SK-N-SH (cell line): ENCODE results near the gene TMCC3. TPM values are rescaled to one million over a fixed set of nuclear protein-coding genes. Genes with fewer than 3 reads are reported as not detected.

Experiments
- CTCF ChIA-PET: fragments of 300-600, 350-600 bp; formaldehyde crosslinking; extraction: SDS; loops from one replicate; lab custom pipeline; 2021; lab: Yijun Ruan, JAX
- POLR2A ChIA-PET: fragments of 350-600 bp; sonication (Branson Sonifier 250); formaldehyde crosslinking; extraction: SDS; loops from one replicate; lab custom pipeline; 2020; ENCODE audit warnings: antibody characterized with exemption, inconsistent platforms; lab: Yijun Ruan, JAX
- DNase-seq: peaks from one replicate; pipeline ENCODE4 v3.0.0; 2012
- H2AFZ ChIP-seq: fragments of 200-600 bp; sonication (generic); 2 replicates; pipeline ENCODE4 v1.8.1; 2016; ENCODE audit warnings: antibody characterized with exemption, mild to moderate bottlenecking, low read depth
- H3F3A ChIP-seq: fragments of 200-600 bp; sonication (generic); replicated peaks from 2 replicates; pipeline ENCODE3; 2016; ENCODE audit warnings: antibody characterized with exemption, mild to moderate bottlenecking; ENCODE audit not compliant: insufficient read depth
- H3K27ac ChIP-seq, 2 experiments: fragments of 200-500 bp in 1 of 2; fragments of 200-600 bp in 1 of 2; sonication (Bioruptor generic) in 1 of 2; sonication (generic), shearing (Covaris generic) in 1 of 2; 2 replicates each; pipeline versions ENCODE4 v1.5.1 to v1.6.1; 2014 to 2016; ENCODE audit warnings: low read depth in 2 of 2, inconsistent platforms in 1 of 2, low read length in 1 of 2, mild to moderate bottlenecking in 1 of 2, mixed read lengths in 1 of 2
- H3K27me3 ChIP-seq: fragments of 200-600 bp; sonication (generic), shearing (Covaris generic); 2 replicates; pipeline ENCODE4 v1.6.1; 2016; ENCODE audit warnings: mixed run types; ENCODE audit not compliant: insufficient read depth
- H3K36me3 ChIP-seq, 2 experiments: fragments of 200-500 bp in 1 of 2; fragments of 200-600 bp in 1 of 2; sonication (Bioruptor generic) in 1 of 2; sonication (generic) in 1 of 2; replicated peaks in 1 of 2; 2 replicates each; pipeline versions ENCODE3 to v1.5.1; 2014 to 2016; ENCODE audit warnings: low read length in 1 of 2, mild to moderate bottlenecking in 1 of 2; ENCODE audit not compliant: insufficient read depth in 2 of 2, control insufficient read depth in 1 of 2
- H3K4me1 ChIP-seq, 2 experiments: fragments of 200-500 bp in 1 of 2; fragments of 200-600 bp in 1 of 2; sonication (Bioruptor generic) in 1 of 2; sonication (generic), shearing (Covaris generic) in 1 of 2; 2 replicates each; pipeline versions ENCODE4 v1.5.1 to v1.6.1; 2014 to 2016; ENCODE audit warnings: low read depth in 1 of 2, low read length in 1 of 2, mixed run types in 1 of 2; ENCODE audit not compliant: insufficient read depth in 2 of 2, control insufficient read depth in 1 of 2
- H3K4me2 ChIP-seq: fragments of 200-600 bp; sonication (generic), shearing (Covaris generic); 2 replicates; pipeline ENCODE4 v1.6.1; 2017; ENCODE audit warnings: mixed run types
- H3K4me3 ChIP-seq, 2 experiments: fragments of 200-500 bp in 1 of 2; fragments of 200-600 bp in 1 of 2; sonication (Bioruptor generic) in 1 of 2; sonication (generic), shearing (Covaris generic) in 1 of 2; 2 replicates each; pipeline versions ENCODE4 v1.5.1 to v1.8.1; 2014 to 2016; ENCODE audit warnings: low read depth in 2 of 2, inconsistent platforms in 1 of 2, low read length in 1 of 2, mild to moderate bottlenecking in 1 of 2, mixed read lengths in 1 of 2, moderate library complexity in 1 of 2
- H3K79me2 ChIP-seq: fragments of 200-600 bp; sonication (generic); 2 replicates; pipeline ENCODE4 v1.8.1; 2017; ENCODE audit warnings: mild to moderate bottlenecking; ENCODE audit not compliant: insufficient read depth
- H3K9ac ChIP-seq: fragments of 200-600 bp; sonication (generic); 2 replicates; pipeline ENCODE4 v1.6.1; 2017; ENCODE audit warnings: mixed run types
- H3K9me2 ChIP-seq: fragments of 200-600 bp; sonication (generic); 2 replicates; pipeline ENCODE4 v1.6.1; 2017; ENCODE audit warnings: mixed run types
- H3K9me3 ChIP-seq: fragments of 200-600 bp; sonication (generic); 2 replicates; pipeline ENCODE4 v1.6.1; 2017; ENCODE audit warnings: mixed run types, mild to moderate bottlenecking, moderate library complexity
- H4K20me1 ChIP-seq: fragments of 200-600 bp; sonication (generic); 2 replicates; pipeline ENCODE4 v1.6.1; 2017; ENCODE audit warnings: mild to moderate bottlenecking, mixed run types; ENCODE audit not compliant: insufficient read depth
- EP300 ChIP-seq, 2 experiments: IDR thresholded peaks; 2 replicates each; pipeline versions ENCODE4 v1.4.0 to v1.6.1; 2012; ENCODE audit warnings: borderline replicate concordance in 1 of 2, low read depth in 1 of 2, low read length in 1 of 2
- GABPA ChIP-seq: IDR thresholded peaks from 2 replicates; pipeline ENCODE4 v1.4.0; 2012; ENCODE audit warnings: low read depth, mild to moderate bottlenecking
- MEF2A ChIP-seq: IDR thresholded peaks from 2 replicates; pipeline ENCODE4 v1.4.0; 2012; ENCODE audit warnings: low read depth, borderline replicate concordance
- PBX3 ChIP-seq: IDR thresholded peaks from 2 replicates; pipeline ENCODE4; 2012
- RAD21 ChIP-seq: IDR thresholded peaks from 2 replicates; pipeline ENCODE4 v1.6.1; 2012; ENCODE audit warnings: mild to moderate bottlenecking, low read length
- SIN3A ChIP-seq: IDR thresholded peaks from 2 replicates; pipeline ENCODE4 v1.6.1; 2012; ENCODE audit warnings: low read depth, mild to moderate bottlenecking, low read length, moderate library complexity, borderline replicate concordance
- TAF1 ChIP-seq: IDR thresholded peaks from 2 replicates; pipeline ENCODE4 v1.6.1; 2012; ENCODE audit warnings: low read depth, mild to moderate bottlenecking, low read length, moderate library complexity, borderline replicate concordance
- TEAD4 ChIP-seq: IDR thresholded peaks from 2 replicates; pipeline ENCODE4 v1.4.0; 2012; ENCODE audit warnings: mild to moderate bottlenecking, borderline replicate concordance; ENCODE audit not compliant: insufficient read depth
- USF2 ChIP-seq: fragments of 150-350 bp; IDR thresholded peaks from 2 replicates; pipeline ENCODE4 v1.6.1; 2017; ENCODE audit warnings: antibody characterized with exemption, low read length, low read depth, borderline replicate concordance
- WGBS: methylation state at CpG from one replicate; pipeline ENCODE4 v1.1.6; 2017; ENCODE audit warnings: low lambda C conversion rate; 5-methylcytosine and 5-hydroxymethylcytosine counted together
- polyA plus RNA-seq, 3 experiments: library from polyadenylated mRNA; depleted of rRNA; stranded (reverse); fragments of >200 nt; gene quantifications; 2 replicates each; pipeline ENCODE4 v1.2.3, GENCODE V29; 2012
- TF ChIP-seq, protein P1 (sequence below): fragments of 200-600 bp; sonication (generic); IDR thresholded peaks from 2 replicates; pipeline ENCODE4 v1.6.1; 2017; ENCODE audit warnings: antibody characterized with exemption, mild to moderate bottlenecking, moderate library complexity
- TF ChIP-seq, protein P2 (sequence below): IDR thresholded peaks from 2 replicates; pipeline ENCODE4 v1.6.1; 2012; ENCODE audit warnings: mild to moderate bottlenecking, low read depth, low read length, moderate library complexity

Gene TMCC3
- polyA plus RNA-seq, 1 of the 3 experiments (the other 2 are of a cell fraction), result 0.53 TPM

DNA sequence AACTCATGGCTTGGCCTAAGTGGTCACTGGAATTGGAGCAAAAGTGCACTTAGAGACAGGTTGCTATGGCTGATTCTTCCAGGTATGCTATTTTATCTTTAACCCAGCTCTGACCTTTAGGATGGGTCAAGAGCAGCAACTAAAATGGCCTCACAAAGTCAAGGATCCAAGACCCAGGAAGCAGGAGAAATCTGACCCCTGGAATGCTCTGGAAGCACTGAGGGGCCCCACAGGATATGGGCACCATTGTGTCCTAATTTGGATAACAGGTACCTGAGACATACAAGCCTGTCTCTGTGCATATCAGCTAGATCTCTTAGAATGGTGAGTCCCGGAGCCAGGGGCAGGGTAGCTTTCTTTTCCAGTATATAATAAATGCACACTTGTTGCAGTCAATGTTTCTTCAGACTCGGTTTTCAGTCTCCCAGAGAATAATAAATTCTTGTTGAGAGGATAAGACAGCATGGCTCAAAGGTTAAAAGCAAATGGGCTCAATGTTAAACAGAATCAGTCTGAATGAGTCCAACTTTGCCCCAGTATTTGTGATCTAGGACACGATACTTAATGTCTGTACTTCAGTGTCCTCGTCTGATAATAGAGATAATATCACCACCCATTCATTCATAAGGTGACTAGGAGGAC, 29.3 kb upstream of the TMCC3 start:
- Histone ChIP-seq H3K4me3 (no peak overlapping the region), H3K9ac (no peak overlapping the region), H3K27me3 (no peaks in the 10 kb centered on the region), H3K27ac (no peak overlapping the region), H3K4me1 (no peaks in the 10 kb centered on the region; a peak in 1 of 4 replicates), H2AFZ (no peak overlapping the region), H3K4me2 (no peak overlapping the region), H3K9me2 (no peaks in the 10 kb centered on the region), H3K79me2 (no peaks in the 10 kb centered on the region), H4K20me1 (no peaks in the 10 kb centered on the region), H3F3A (no peaks in the 10 kb centered on the region), H3K36me3 (no peaks in the 10 kb centered on the region), H3K9me3 (no peaks in the 10 kb centered on the region)
- ChIA-PET POLR2A (no interaction called here), CTCF (interaction anchor here (1.2 kb wide), 2 partner anchors 9 to 37 kb away, joined by 3 read pairs; no protein-coding TSS in a partner anchor)
- DNase-seq, result no peak
- WGBS, result 42% methylated on average over 4 of the region's 4 CpGs
- TF ChIP-seq TEAD4 (no peak), MEF2A (no peak), RAD21 (no peak), SIN3A (no peak), TAF1 (no peak), EP300 (IDR thresholded peaks at IDR 0.05; ENCODE audit: borderline replicate concordance in 1 of 2, low read depth in 1 of 2, low read length in 1 of 2) (no peak), PBX3 (no peak), GABPA (no peak), USF2 (no peak)
- TF ChIP-seq, protein P1, sequence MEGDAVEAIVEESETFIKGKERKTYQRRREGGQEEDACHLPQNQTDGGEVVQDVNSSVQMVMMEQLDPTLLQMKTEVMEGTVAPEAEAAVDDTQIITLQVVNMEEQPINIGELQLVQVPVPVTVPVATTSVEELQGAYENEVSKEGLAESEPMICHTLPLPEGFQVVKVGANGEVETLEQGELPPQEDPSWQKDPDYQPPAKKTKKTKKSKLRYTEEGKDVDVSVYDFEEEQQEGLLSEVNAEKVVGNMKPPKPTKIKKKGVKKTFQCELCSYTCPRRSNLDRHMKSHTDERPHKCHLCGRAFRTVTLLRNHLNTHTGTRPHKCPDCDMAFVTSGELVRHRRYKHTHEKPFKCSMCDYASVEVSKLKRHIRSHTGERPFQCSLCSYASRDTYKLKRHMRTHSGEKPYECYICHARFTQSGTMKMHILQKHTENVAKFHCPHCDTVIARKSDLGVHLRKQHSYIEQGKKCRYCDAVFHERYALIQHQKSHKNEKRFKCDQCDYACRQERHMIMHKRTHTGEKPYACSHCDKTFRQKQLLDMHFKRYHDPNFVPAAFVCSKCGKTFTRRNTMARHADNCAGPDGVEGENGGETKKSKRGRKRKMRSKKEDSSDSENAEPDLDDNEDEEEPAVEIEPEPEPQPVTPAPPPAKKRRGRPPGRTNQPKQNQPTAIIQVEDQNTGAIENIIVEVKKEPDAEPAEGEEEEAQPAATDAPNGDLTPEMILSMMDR, result no peak
- TF ChIP-seq, protein P2, sequence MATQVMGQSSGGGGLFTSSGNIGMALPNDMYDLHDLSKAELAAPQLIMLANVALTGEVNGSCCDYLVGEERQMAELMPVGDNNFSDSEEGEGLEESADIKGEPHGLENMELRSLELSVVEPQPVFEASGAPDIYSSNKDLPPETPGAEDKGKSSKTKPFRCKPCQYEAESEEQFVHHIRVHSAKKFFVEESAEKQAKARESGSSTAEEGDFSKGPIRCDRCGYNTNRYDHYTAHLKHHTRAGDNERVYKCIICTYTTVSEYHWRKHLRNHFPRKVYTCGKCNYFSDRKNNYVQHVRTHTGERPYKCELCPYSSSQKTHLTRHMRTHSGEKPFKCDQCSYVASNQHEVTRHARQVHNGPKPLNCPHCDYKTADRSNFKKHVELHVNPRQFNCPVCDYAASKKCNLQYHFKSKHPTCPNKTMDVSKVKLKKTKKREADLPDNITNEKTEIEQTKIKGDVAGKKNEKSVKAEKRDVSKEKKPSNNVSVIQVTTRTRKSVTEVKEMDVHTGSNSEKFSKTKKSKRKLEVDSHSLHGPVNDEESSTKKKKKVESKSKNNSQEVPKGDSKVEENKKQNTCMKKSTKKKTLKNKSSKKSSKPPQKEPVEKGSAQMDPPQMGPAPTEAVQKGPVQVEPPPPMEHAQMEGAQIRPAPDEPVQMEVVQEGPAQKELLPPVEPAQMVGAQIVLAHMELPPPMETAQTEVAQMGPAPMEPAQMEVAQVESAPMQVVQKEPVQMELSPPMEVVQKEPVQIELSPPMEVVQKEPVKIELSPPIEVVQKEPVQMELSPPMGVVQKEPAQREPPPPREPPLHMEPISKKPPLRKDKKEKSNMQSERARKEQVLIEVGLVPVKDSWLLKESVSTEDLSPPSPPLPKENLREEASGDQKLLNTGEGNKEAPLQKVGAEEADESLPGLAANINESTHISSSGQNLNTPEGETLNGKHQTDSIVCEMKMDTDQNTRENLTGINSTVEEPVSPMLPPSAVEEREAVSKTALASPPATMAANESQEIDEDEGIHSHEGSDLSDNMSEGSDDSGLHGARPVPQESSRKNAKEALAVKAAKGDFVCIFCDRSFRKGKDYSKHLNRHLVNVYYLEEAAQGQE, result no peak
